GM23338 (cell line): ENCODE measurements around the gene WDR26. TPM values are rescaled to one million over a fixed set of nuclear protein-coding genes. Genes with fewer than 3 reads are reported as not detected.
A peak's percentile ranks its signal among the peaks of the same experiment; 100 is the strongest.
"Not testable (repeated sequence)": the region's sequence is repeated elsewhere in the genome, so short reads cannot be mapped to it uniquely, and the experiment has no call there.

Experiments used
- ATAC-seq: fragments of 200-7000 bp; cut with Tn5 transposase; 3 replicates; pipeline ENCODE4 v1.9.1; 2020
- DNase-seq: peaks from one replicate; pipeline ENCODE4 v3.0.0-alpha.2; 2015; ENCODE audit warnings: low spot score
- H2AFZ ChIP-seq: fragments of 200-600 bp; sonication (generic); 2 replicates; pipeline ENCODE4 v1.8.0; 2016; ENCODE audit warnings: antibody characterized with exemption, mild to moderate bottlenecking, moderate library complexity
- H3F3A ChIP-seq: fragments of 200-600 bp; sonication (generic); replicated peaks from 2 replicates; pipeline ENCODE4 v1.8.0; 2017; ENCODE audit warnings: antibody characterized with exemption, mixed run types, low read depth
- H3K27ac ChIP-seq: fragments of 200-600 bp; sonication (generic); 2 replicates; pipeline ENCODE4 v1.6.1; 2016; ENCODE audit warnings: low read depth
- H3K27me3 ChIP-seq: fragments of 200-600 bp; sonication (generic); 2 replicates; pipeline ENCODE4 v1.8.0; 2016; ENCODE audit warnings: mild to moderate bottlenecking, mixed run types, moderate library complexity; ENCODE audit not compliant: insufficient read depth
- H3K36me3 ChIP-seq: fragments of 200-600 bp; sonication (generic); 2 replicates; pipeline ENCODE4 v1.8.0; 2016; ENCODE audit warnings: mild to moderate bottlenecking; ENCODE audit not compliant: insufficient read depth
- H3K4me1 ChIP-seq: fragments of 200-600 bp; sonication (generic); 2 replicates; pipeline ENCODE4 v1.8.0; 2016; ENCODE audit warnings: mild to moderate bottlenecking, moderate library complexity; ENCODE audit not compliant: insufficient read depth
- H3K4me2 ChIP-seq: fragments of 200-600 bp; sonication (generic); 2 replicates; pipeline ENCODE4 v1.7.1; 2017; ENCODE audit warnings: mixed run types
- H3K4me3 ChIP-seq: fragments of 200-600 bp; sonication (generic); 2 replicates; pipeline ENCODE4 v1.6.1; 2016; ENCODE audit warnings: mixed run types
- H3K79me2 ChIP-seq: fragments of 200-600 bp; sonication (generic); replicated peaks from 2 replicates; pipeline ENCODE4 v1.8.0; 2017; ENCODE audit warnings: mild to moderate bottlenecking; ENCODE audit not compliant: insufficient read depth
- H3K9me2 ChIP-seq: fragments of 200-600 bp; sonication (generic); 2 replicates; pipeline ENCODE4 v1.8.0; 2017; ENCODE audit not compliant: insufficient read depth
- H4K20me1 ChIP-seq: fragments of 200-600 bp; sonication (generic); replicated peaks from 2 replicates; pipeline ENCODE4 v1.8.0; 2017; ENCODE audit warnings: mild to moderate bottlenecking; ENCODE audit not compliant: insufficient read depth
- H3K27ac Mint-ChIP-seq: 2 replicates; pipeline ENCODE4 v1.8.0; 2020; ENCODE audit warnings: inconsistent platforms, mild to moderate bottlenecking, moderate library complexity, mixed read lengths
- H3K27me3 Mint-ChIP-seq: 3 replicates; pipeline ENCODE4 v1.8.0; 2022; ENCODE audit warnings: low read depth, mild to moderate bottlenecking, moderate library complexity, mixed read lengths, inconsistent platforms; ENCODE audit not compliant: insufficient read depth, poor library complexity
- H3K36me3 Mint-ChIP-seq: 3 replicates; pipeline ENCODE4 v1.8.0; 2021; ENCODE audit warnings: low read depth, mild to moderate bottlenecking, inconsistent platforms, moderate library complexity, mixed read lengths
- H3K4me1 Mint-ChIP-seq: 3 replicates; pipeline ENCODE4 v1.8.0; 2020; ENCODE audit warnings: mild to moderate bottlenecking, inconsistent platforms, mixed read lengths
- H3K4me3 Mint-ChIP-seq: 3 replicates; pipeline ENCODE4 v1.8.0; 2021; ENCODE audit warnings: moderate library complexity, mild to moderate bottlenecking, inconsistent platforms, mixed read lengths
- H3K9me3 Mint-ChIP-seq: 3 replicates; pipeline ENCODE4 v1.8.0; 2020; ENCODE audit warnings: moderate library complexity, mild to moderate bottlenecking, inconsistent platforms, mixed read lengths
- CREB1 ChIP-seq: fragments of 250-450 bp; sonication (Bioruptor Pico); IDR thresholded peaks from 2 replicates; pipeline ENCODE4 v1.5.0; 2020; ENCODE audit warnings: low read depth, mild to moderate bottlenecking, moderate library complexity
- EZH2 ChIP-seq: fragments of 200-600 bp; sonication (generic); IDR thresholded peaks from one replicate; pipeline ENCODE4 v1.8.0; 2017; ENCODE audit warnings: antibody characterized with exemption, mild to moderate bottlenecking, low read depth; ENCODE audit not compliant: unreplicated experiment
- EZH2phosphoT487 ChIP-seq: fragments of 200-600 bp; sonication (generic); IDR thresholded peaks from one replicate; pipeline ENCODE4 v1.8.1; 2018; ENCODE audit warnings: antibody characterized with exemption; ENCODE audit not compliant: unreplicated experiment
- NANOG ChIP-seq: IDR thresholded peaks from 2 replicates; pipeline ENCODE4 v1.6.1; 2016; ENCODE audit warnings: antibody characterized with exemption, borderline replicate concordance
- REST ChIP-seq: IDR thresholded peaks from one replicate; pipeline ENCODE4 v1.6.1; 2018; ENCODE audit warnings: antibody characterized with exemption; ENCODE audit not compliant: unreplicated experiment
- STAT1 ChIP-seq: IDR thresholded peaks from one replicate; pipeline ENCODE4 v1.6.1; 2016; ENCODE audit warnings: antibody characterized with exemption; ENCODE audit not compliant: unreplicated experiment
- ZNF331 ChIP-seq: fragments of 250-450 bp; sonication (Bioruptor Pico); IDR thresholded peaks from 2 replicates; pipeline ENCODE4 v1.5.0; 2020; ENCODE audit warnings: low read depth, mild to moderate bottlenecking, moderate library complexity
- polyA plus RNA-seq: library from polyadenylated mRNA; unstranded; fragments of >200 nt; fragmentation: Nextera tagmentation; extraction: Ambion mirVana; gene quantifications from 2 replicates; pipeline ENCODE4 v1.2.1, GENCODE V29; 2016
- total RNA-seq: library from RNA; depleted of rRNA; stranded (reverse); fragments of >200 nt; shearing (Covaris generic); gene quantifications from 2 replicates; pipeline ENCODE4 v1.2.3, GENCODE V29; 2014
- TF ChIP-seq, protein P1 (sequence below): fragments of 250-450 bp; sonication (Bioruptor Pico); IDR thresholded peaks from 2 replicates; pipeline ENCODE4 v1.5.0; 2020; ENCODE audit warnings: mild to moderate bottlenecking, moderate library complexity
- TF ChIP-seq, protein P2 (sequence below), 2 experiments: fragments of 200-600 bp in 1 of 2; sonication (generic) in 1 of 2; conservative IDR thresholded peaks; 2 replicates each; pipeline versions ENCODE4 v1.5.1 to v1.6.1; 2016 to 2017; ENCODE audit warnings: antibody characterized with exemption in 2 of 2, low read depth in 2 of 2, mild to moderate bottlenecking in 2 of 2, moderate library complexity in 1 of 2

The WDR26 gene
- total and polyA plus RNA-seq, 2 experiments from 2014 or later: 16.9 to 74.6 TPM

DNA sequence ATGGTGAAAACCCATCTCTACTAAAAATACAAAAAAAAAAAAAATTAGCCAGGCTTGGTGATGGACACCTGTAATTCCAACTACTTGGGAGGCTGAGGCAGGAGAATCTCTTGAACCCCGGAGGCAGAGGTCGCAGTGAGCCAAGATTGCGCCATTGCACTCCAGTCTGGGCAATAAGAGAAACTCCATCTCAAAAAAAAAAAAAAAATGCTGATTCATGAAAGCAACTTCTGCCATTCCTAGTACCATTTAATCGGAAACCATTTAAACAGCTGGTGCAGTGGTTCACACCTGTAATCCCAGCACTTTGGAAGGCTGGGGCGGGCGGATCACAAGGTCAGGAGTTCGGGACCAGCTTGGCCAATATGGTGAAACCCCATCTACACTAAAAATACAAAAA lies 5.9 kb downstream of the WDR26 start:
- Histone ChIP-seq H3K27ac (0 out of 2 replicates have a peak overlapping the region, but pooled peaks have one; percentile 55), H3K79me2 (peaks cover 79% of the 10 kb centered on the region), H3K4me1 (peaks cover 26% of the 10 kb centered on the region), H4K20me1 (peaks cover 32% of the 10 kb centered on the region), H3K36me3 (peaks cover 33% of the 10 kb centered on the region)
- H3K27ac Mint-ChIP-seq, H3K9me2 ChIP-seq, H3K9me3 Mint-ChIP-seq, H3K27me3 ChIP-seq, H3K4me2 ChIP-seq, H2AFZ ChIP-seq, H3K27me3 Mint-ChIP-seq, H3K4me3 Mint-ChIP-seq, H3F3A ChIP-seq, ATAC-seq, H3K4me3 ChIP-seq, DNase-seq: not testable (repeated sequence)
- H3K4me1 Mint-ChIP-seq: peaks cover 25% of the 10 kb centered on the region
- peaks cover 80% of the 10 kb centered on the region for H3K36me3 Mint-ChIP-seq

GRCh38 chr1:224427346-224427745 lies 7.3 kb downstream of the WDR26 start:
- no peak overlapping the region for H3K4me2 ChIP-seq
- H3K79me2 ChIP-seq: peaks cover 66% of the 10 kb centered on the region
- peaks cover 22% of the 10 kb centered on the region for H3K4me1 ChIP-seq
- 0 out of 2 replicates have a peak, but pooled peaks cover 9% of the 10 kb centered on the region for H3F3A ChIP-seq
- H3K27me3 Mint-ChIP-seq: no peaks in the 10 kb centered on the region
- peaks cover 35% of the 10 kb centered on the region for H4K20me1 ChIP-seq
- peaks cover 81% of the 10 kb centered on the region for H3K36me3 Mint-ChIP-seq
- 0 out of 2 replicates have a peak overlapping the region, but pooled peaks have one; percentile 30 for H3K27ac ChIP-seq
- H3K4me1 Mint-ChIP-seq: peaks cover 15% of the 10 kb centered on the region
- H3K36me3 ChIP-seq: peaks cover 46% of the 10 kb centered on the region
- H3K9me2 ChIP-seq: no peaks in the 10 kb centered on the region
- no peaks in the 10 kb centered on the region for H3K27me3 ChIP-seq
- DNase-seq (no peak), ATAC-seq (no peak)
- H3K27ac Mint-ChIP-seq: peak overlapping the region; percentile 63
- H3K4me3 ChIP-seq: no peak overlapping the region
- no peak overlapping the region for H3K4me3 Mint-ChIP-seq
- H2AFZ ChIP-seq: no peak overlapping the region
- H3K9me3 Mint-ChIP-seq: no peaks in the 10 kb centered on the region
- TF ChIP-seq EZH2phosphoT487 (no peak), NANOG (no peak), EZH2 (no peak), CREB1 (no peak), STAT1 (no peak), ZNF331 (CRISPR knock-in tag) (no peak), REST (no peak)
- TF ChIP-seq, protein P1, sequence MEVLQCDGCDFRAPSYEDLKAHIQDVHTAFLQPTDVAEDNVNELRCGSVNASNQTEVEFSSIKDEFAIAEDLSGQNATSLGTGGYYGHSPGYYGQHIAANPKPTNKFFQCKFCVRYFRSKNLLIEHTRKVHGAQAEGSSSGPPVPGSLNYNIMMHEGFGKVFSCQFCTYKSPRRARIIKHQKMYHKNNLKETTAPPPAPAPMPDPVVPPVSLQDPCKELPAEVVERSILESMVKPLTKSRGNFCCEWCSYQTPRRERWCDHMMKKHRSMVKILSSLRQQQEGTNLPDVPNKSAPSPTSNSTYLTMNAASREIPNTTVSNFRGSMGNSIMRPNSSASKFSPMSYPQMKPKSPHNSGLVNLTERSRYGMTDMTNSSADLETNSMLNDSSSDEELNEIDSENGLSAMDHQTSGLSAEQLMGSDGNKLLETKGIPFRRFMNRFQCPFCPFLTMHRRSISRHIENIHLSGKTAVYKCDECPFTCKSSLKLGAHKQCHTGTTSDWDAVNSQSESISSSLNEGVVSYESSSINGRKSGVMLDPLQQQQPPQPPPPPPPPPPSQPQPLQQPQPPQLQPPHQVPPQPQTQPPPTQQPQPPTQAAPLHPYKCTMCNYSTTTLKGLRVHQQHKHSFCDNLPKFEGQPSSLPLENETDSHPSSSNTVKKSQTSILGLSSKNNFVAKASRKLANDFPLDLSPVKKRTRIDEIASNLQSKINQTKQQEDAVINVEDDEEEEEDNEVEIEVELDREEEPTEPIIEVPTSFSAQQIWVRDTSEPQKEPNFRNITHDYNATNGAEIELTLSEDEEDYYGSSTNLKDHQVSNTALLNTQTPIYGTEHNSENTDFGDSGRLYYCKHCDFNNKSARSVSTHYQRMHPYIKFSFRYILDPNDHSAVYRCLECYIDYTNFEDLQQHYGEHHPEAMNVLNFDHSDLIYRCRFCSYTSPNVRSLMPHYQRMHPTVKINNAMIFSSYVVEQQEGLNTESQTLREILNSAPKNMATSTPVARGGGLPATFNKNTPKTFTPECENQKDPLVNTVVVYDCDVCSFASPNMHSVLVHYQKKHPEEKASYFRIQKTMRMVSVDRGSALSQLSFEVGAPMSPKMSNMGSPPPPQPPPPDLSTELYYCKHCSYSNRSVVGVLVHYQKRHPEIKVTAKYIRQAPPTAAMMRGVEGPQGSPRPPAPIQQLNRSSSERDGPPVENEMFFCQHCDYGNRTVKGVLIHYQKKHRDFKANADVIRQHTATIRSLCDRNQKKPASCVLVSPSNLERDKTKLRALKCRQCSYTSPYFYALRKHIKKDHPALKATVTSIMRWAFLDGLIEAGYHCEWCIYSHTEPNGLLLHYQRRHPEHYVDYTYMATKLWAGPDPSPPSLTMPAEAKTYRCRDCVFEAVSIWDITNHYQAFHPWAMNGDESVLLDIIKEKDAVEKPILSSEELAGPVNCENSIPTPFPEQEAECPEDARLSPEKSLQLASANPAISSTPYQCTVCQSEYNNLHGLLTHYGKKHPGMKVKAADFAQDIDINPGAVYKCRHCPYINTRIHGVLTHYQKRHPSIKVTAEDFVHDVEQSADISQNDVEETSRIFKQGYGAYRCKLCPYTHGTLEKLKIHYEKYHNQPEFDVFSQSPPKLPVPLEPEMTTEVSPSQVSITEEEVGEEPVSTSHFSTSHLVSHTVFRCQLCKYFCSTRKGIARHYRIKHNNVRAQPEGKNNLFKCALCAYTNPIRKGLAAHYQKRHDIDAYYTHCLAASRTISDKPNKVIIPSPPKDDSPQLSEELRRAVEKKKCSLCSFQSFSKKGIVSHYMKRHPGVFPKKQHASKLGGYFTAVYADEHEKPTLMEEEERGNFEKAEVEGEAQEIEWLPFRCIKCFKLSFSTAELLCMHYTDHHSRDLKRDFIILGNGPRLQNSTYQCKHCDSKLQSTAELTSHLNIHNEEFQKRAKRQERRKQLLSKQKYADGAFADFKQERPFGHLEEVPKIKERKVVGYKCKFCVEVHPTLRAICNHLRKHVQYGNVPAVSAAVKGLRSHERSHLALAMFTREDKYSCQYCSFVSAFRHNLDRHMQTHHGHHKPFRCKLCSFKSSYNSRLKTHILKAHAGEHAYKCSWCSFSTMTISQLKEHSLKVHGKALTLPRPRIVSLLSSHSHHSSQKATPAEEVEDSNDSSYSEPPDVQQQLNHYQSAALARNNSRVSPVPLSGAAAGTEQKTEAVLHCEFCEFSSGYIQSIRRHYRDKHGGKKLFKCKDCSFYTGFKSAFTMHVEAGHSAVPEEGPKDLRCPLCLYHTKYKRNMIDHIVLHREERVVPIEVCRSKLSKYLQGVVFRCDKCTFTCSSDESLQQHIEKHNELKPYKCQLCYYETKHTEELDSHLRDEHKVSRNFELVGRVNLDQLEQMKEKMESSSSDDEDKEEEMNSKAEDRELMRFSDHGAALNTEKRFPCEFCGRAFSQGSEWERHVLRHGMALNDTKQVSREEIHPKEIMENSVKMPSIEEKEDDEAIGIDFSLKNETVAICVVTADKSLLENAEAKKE: no peak
- TF ChIP-seq, protein P2, sequence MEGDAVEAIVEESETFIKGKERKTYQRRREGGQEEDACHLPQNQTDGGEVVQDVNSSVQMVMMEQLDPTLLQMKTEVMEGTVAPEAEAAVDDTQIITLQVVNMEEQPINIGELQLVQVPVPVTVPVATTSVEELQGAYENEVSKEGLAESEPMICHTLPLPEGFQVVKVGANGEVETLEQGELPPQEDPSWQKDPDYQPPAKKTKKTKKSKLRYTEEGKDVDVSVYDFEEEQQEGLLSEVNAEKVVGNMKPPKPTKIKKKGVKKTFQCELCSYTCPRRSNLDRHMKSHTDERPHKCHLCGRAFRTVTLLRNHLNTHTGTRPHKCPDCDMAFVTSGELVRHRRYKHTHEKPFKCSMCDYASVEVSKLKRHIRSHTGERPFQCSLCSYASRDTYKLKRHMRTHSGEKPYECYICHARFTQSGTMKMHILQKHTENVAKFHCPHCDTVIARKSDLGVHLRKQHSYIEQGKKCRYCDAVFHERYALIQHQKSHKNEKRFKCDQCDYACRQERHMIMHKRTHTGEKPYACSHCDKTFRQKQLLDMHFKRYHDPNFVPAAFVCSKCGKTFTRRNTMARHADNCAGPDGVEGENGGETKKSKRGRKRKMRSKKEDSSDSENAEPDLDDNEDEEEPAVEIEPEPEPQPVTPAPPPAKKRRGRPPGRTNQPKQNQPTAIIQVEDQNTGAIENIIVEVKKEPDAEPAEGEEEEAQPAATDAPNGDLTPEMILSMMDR (conservative IDR thresholded peaks at IDR 0.05; ENCODE audit: low read depth in 2 of 2): no peak
